Trophoblast cell (in vitro differentiated cells and primary cell): Measurements from ENCODE around the gene ACYP2.

ENCODE experiments used
- DNase-seq, 2 donors: peaks; one replicate each; pipeline ENCODE4 v3.0.0-alpha.2; 2016
- H2AFZ ChIP-seq: 2 replicates; pipeline ENCODE4 v1.6.1; 2013; ENCODE audit warnings: low read length, moderate library complexity, mild to moderate bottlenecking; ENCODE audit not compliant: insufficient read depth, poor library complexity
- H2AK5ac ChIP-seq: 2 replicates; pipeline ENCODE4 v1.6.1; 2013; ENCODE audit warnings: mild to moderate bottlenecking, low read length
- H2BK120ac ChIP-seq: 2 replicates; pipeline ENCODE4 v1.6.1; 2013; ENCODE audit warnings: low read length, mild to moderate bottlenecking, moderate library complexity; ENCODE audit not compliant: insufficient read depth, poor library complexity
- H2BK12ac ChIP-seq: 2 replicates; pipeline ENCODE4 v1.6.1; 2013; ENCODE audit warnings: mild to moderate bottlenecking, low read length, moderate library complexity
- H2BK5ac ChIP-seq: 2 replicates; pipeline ENCODE4 v1.6.1; 2013; ENCODE audit warnings: low read length, low read depth, moderate library complexity, mild to moderate bottlenecking; ENCODE audit not compliant: poor library complexity
- H3K14ac ChIP-seq: 2 replicates; pipeline ENCODE4 v1.6.1; 2013; ENCODE audit warnings: mild to moderate bottlenecking, low read length
- H3K18ac ChIP-seq: 2 replicates; pipeline ENCODE4 v1.6.1; 2013; ENCODE audit warnings: mild to moderate bottlenecking, low read length
- H3K23ac ChIP-seq: 2 replicates; pipeline ENCODE4 v1.6.1; 2013; ENCODE audit warnings: low read length
- H3K27ac ChIP-seq: 2 replicates; pipeline ENCODE4 v1.5.1; 2013; ENCODE audit warnings: low read depth, mild to moderate bottlenecking, inconsistent platforms, low read length, moderate library complexity
- H3K27me3 ChIP-seq: 2 replicates; pipeline ENCODE4 v1.6.1; 2013; ENCODE audit warnings: inconsistent platforms, mild to moderate bottlenecking, low read length, moderate library complexity; ENCODE audit not compliant: insufficient read depth
- H3K36me3 ChIP-seq, 2 experiments: 1 replicate in 1 of 2; 2 replicates in 1 of 2; pipeline ENCODE4 v1.6.1; 2013; ENCODE audit warnings: low read length in 2 of 2, mild to moderate bottlenecking in 2 of 2, moderate library complexity in 1 of 2; ENCODE audit not compliant: insufficient read depth in 2 of 2, control insufficient read depth in 1 of 2
- H3K4ac ChIP-seq: 2 replicates; pipeline ENCODE4 v1.6.1; 2013; ENCODE audit warnings: low read depth, mild to moderate bottlenecking, low read length, moderate library complexity
- H3K4me1 ChIP-seq, 2 experiments: 1 replicate in 1 of 2; 2 replicates in 1 of 2; pipeline ENCODE4 v1.6.1; 2013; ENCODE audit warnings: low read length in 2 of 2, mild to moderate bottlenecking in 2 of 2, moderate library complexity in 1 of 2; ENCODE audit not compliant: insufficient read depth in 2 of 2, control insufficient read depth in 1 of 2
- H3K4me2 ChIP-seq: 2 replicates; pipeline ENCODE4 v1.6.1; 2013; ENCODE audit warnings: inconsistent platforms, mild to moderate bottlenecking, low read length, moderate library complexity
- H3K4me3 ChIP-seq: 2 replicates; pipeline ENCODE4 v1.5.1; 2013; ENCODE audit warnings: mild to moderate bottlenecking, low read depth, low read length, inconsistent platforms
- H3K79me1 ChIP-seq: one replicate; pipeline ENCODE4 v1.6.1; 2013; ENCODE audit warnings: low read length
- H3K79me2 ChIP-seq: 2 replicates; pipeline ENCODE4 v1.6.1; 2013; ENCODE audit warnings: low read length, mild to moderate bottlenecking; ENCODE audit not compliant: control insufficient read depth, insufficient read depth, poor library complexity
- H3K9ac ChIP-seq: 2 replicates; pipeline ENCODE4 v1.6.1; 2013; ENCODE audit warnings: mild to moderate bottlenecking, low read length
- H3K9me3 ChIP-seq: 2 replicates; pipeline ENCODE4 v1.6.1; 2013; ENCODE audit warnings: low read depth, mild to moderate bottlenecking, control low read depth, inconsistent platforms, low read length; ENCODE audit not compliant: insufficient read depth
- H4K12ac ChIP-seq: 2 replicates; pipeline ENCODE4 v1.6.1; 2013; ENCODE audit warnings: low read depth, mild to moderate bottlenecking, low read length, moderate library complexity
- H4K8ac ChIP-seq: 2 replicates; pipeline ENCODE4 v1.6.1; 2013; ENCODE audit warnings: low read depth, mild to moderate bottlenecking, low read length, moderate library complexity
- H4K91ac ChIP-seq: one replicate; pipeline ENCODE4 v1.6.1; 2013; ENCODE audit warnings: low read depth, mild to moderate bottlenecking, low read length, moderate library complexity
- WGBS: extraction: QIAGEN DNeasy Blood & Tissue Kit; methylation state at CpG from one replicate; pipeline ENCODE4 v1.1.7; 2013; ENCODE audit warnings: missing lambda C conversion rate; ENCODE audit not compliant: insufficient read length, insufficient coverage; ENCODE audit errors: extremely low coverage; 5-methylcytosine and 5-hydroxymethylcytosine counted together

Gene ACYP2

GRCh38 chr2:54239427-54239826 is 124.0 kb downstream of the ACYP2 start:
- no CpG with 5 or more reads among the region's 1 CpG for WGBS
- Histone ChIP-seq H3K36me3 (no peaks in the 10 kb centered on the region), H2BK120ac (no peak overlapping the region), H2AK5ac (no peak overlapping the region), H3K4ac (no peak overlapping the region), H3K9ac (no peak overlapping the region), H2BK12ac (no peak overlapping the region), H4K12ac (no peak overlapping the region), H3K4me1 (no peaks in the 10 kb centered on the region), H4K91ac (no peak overlapping the region), H3K18ac (no peak overlapping the region), H3K27me3 (no peaks in the 10 kb centered on the region), H3K79me2 (no peaks in the 10 kb centered on the region), H3K14ac (no peak overlapping the region), H2BK5ac (no peak overlapping the region), H3K4me2 (no peak overlapping the region), H4K8ac (no peak overlapping the region), H3K23ac (no peak overlapping the region), H3K27ac (no peak overlapping the region), H3K4me3 (no peak overlapping the region), H2AFZ (no peak overlapping the region), H3K79me1 (no peaks in the 10 kb centered on the region), H3K9me3 (no peaks in the 10 kb centered on the region)
- no peak for DNase-seq

- H4K91ac ChIP-seq, result no peak overlapping the region
- H3K4me1 ChIP-seq, result no peaks in the 10 kb centered on the region
- H2BK12ac ChIP-seq, result no peak overlapping the region
- no peaks in the 10 kb centered on the region for H3K36me3 ChIP-seq
- no peak overlapping the region for H3K4ac ChIP-seq
- no peak overlapping the region for H3K4me2 ChIP-seq
- no peak overlapping the region for H3K14ac ChIP-seq
- no peak overlapping the region for H3K23ac ChIP-seq
- no peak for DNase-seq
- no CpG with 5 or more reads among the region's 5 CpGs for WGBS
- H3K9ac ChIP-seq, result no peak overlapping the region
- H4K12ac ChIP-seq, result no peak overlapping the region
- H3K79me2 ChIP-seq, result no peaks in the 10 kb centered on the region
- no peak overlapping the region for H2AK5ac ChIP-seq
- no peak overlapping the region for H2BK5ac ChIP-seq
- H2AFZ ChIP-seq, result no peak overlapping the region
- H3K27me3 ChIP-seq, result no peaks in the 10 kb centered on the region
- no peak overlapping the region for H3K27ac ChIP-seq
- no peaks in the 10 kb centered on the region for H3K9me3 ChIP-seq
- no peak overlapping the region for H3K4me3 ChIP-seq
- no peak overlapping the region for H2BK120ac ChIP-seq
- H4K8ac ChIP-seq, result no peak overlapping the region
- H3K79me1 ChIP-seq, result no peaks in the 10 kb centered on the region
- H3K18ac ChIP-seq, result no peak overlapping the region
Observed at GRCh38 chr2:54240515-54241469, 125.4 kb downstream of the ACYP2 start.

GRCh38 chr2:54247115-54247514 is 131.7 kb downstream of the ACYP2 start:
- Histone ChIP-seq H3K4me1 (no peaks in the 10 kb centered on the region), H2BK12ac (no peak overlapping the region), H3K18ac (no peak overlapping the region), H3K14ac (no peak overlapping the region), H2AFZ (no peak overlapping the region), H3K4ac (no peak overlapping the region), H2BK5ac (no peak overlapping the region), H3K27ac (no peak overlapping the region), H3K79me2 (no peaks in the 10 kb centered on the region), H3K27me3 (no peaks in the 10 kb centered on the region), H2AK5ac (no peak overlapping the region), H3K36me3 (no peaks in the 10 kb centered on the region), H3K79me1 (no peaks in the 10 kb centered on the region), H2BK120ac (no peak overlapping the region), H4K12ac (no peak overlapping the region), H3K23ac (no peak overlapping the region), H3K9ac (no peak overlapping the region), H3K9me3 (no peaks in the 10 kb centered on the region), H4K8ac (no peak overlapping the region), H3K4me3 (no peak overlapping the region), H4K91ac (no peak overlapping the region), H3K4me2 (no peak overlapping the region)
- WGBS, result no CpG with 5 or more reads among the region's 1 CpG
- DNase-seq, result peak in 1 of 2 donors; percentile 17

GRCh38 chr2:54249629-54250028 is 134.2 kb downstream of the ACYP2 start:
- Histone ChIP-seq H3K27ac (no peak overlapping the region), H4K12ac (no peak overlapping the region), H3K4me2 (no peak overlapping the region), H2BK12ac (no peak overlapping the region), H3K27me3 (no peaks in the 10 kb centered on the region), H3K79me1 (no peaks in the 10 kb centered on the region), H3K36me3 (no peaks in the 10 kb centered on the region), H3K4ac (no peak overlapping the region), H3K79me2 (no peaks in the 10 kb centered on the region), H3K14ac (no peak overlapping the region), H3K9me3 (no peaks in the 10 kb centered on the region), H3K4me1 (no peaks in the 10 kb centered on the region), H3K18ac (no peak overlapping the region), H2BK120ac (no peak overlapping the region), H3K9ac (no peak overlapping the region), H2BK5ac (no peak overlapping the region), H4K91ac (no peak overlapping the region), H3K23ac (no peak overlapping the region), H2AK5ac (no peak overlapping the region), H2AFZ (no peak overlapping the region), H3K4me3 (no peak overlapping the region), H4K8ac (no peak overlapping the region)
- no peak for DNase-seq
